Measurements from ENCODE around the gene ZMIZ2. TPM values are rescaled to one million over a fixed set of nuclear protein-coding genes. Genes with fewer than 3 reads are reported as not detected.

The ZMIZ2 gene
- total RNA-seq, 1 experiment from 2014 or later = 91.3 TPM

GRCh38 chr7:44705434-44705833, 43.2 kb upstream of the ZMIZ2 start:
- CTCF ChIA-PET = no interaction called here
- H3K36me3 ChIP-seq (ENCODE audit: control insufficient read depth in 1 of 2, insufficient read depth in 2 of 2, low read length in 2 of 2) = peaks cover 3 to 9% of the 10 kb centered on the region in 2 experiments; a peak in 3 of 4 replicates
- intact Hi-C loops (cut with micrococcal nuclease) = no loop called here
- no peaks in the 10 kb centered on the region for H3K79me2 ChIP-seq (ENCODE audit: insufficient read depth, low read length)
- H3K9me3 ChIP-seq (ENCODE audit: control insufficient read depth in 1 of 2, insufficient read depth in 1 of 2, low read depth in 1 of 2, low read length in 2 of 2) = no peaks in the 10 kb centered on the region
- H3K4me3 ChIP-seq (replicated peaks in 1 of 2; ENCODE audit: low read depth in 1 of 2, low read length in 2 of 2) = no peak overlapping the region
- no peaks in the 10 kb centered on the region for H4K20me1 ChIP-seq (ENCODE audit: insufficient read depth)
- RAD21 ChIA-PET (ENCODE audit: low non-redundant PET in 1 of 2, low total read pairs in 2 of 2, uncharacterized antibody in 2 of 2, unreplicated experiment in 2 of 2) = no interaction called here
- H3K4me2 ChIP-seq (ENCODE audit: low read length) = no peak overlapping the region
- no peak overlapping the region for H2AFZ ChIP-seq (ENCODE audit: low read depth, low read length, poor library complexity, severe bottlenecking)
- no peaks in the 10 kb centered on the region for H3K27me3 ChIP-seq (ENCODE audit: insufficient read depth, low read length)
- no peak overlapping the region for H3K27ac ChIP-seq (ENCODE audit: low read depth, low read length)
- H3K9me2 ChIP-seq (ENCODE audit: insufficient read depth) = no peaks in the 10 kb centered on the region
- peaks cover 0 to 6% of the 10 kb centered on the region in 2 experiments; a peak in 2 of 4 replicates for H3K4me1 ChIP-seq (ENCODE audit: control insufficient read depth in 1 of 2, insufficient read depth in 2 of 2, low read length in 2 of 2)
- BruUV-seq (replicated peaks) = no TSS peak
- ATAC-seq (no peak), DNase-seq (ENCODE audit: low read depth, low spot score) (no peak)
- no peak overlapping the region for H3K9ac ChIP-seq (ENCODE audit: low read length)
- TF ChIP-seq ZNF274 (IDR thresholded peaks at IDR 0.05; ENCODE audit: low read depth, low read length) (no peak), SP1 (IDR thresholded peaks at IDR 0.05; ENCODE audit: low read depth) (no peak), EZH2phosphoT487 (IDR thresholded peaks at IDR 0.05; ENCODE audit: borderline replicate concordance) (no peak), EZH2 (IDR thresholded peaks at IDR 0.05) (no peak), EGR1 (IDR thresholded peaks at IDR 0.05; ENCODE audit: low read depth) (no peak), SIN3A (IDR thresholded peaks at IDR 0.05; ENCODE audit: low read depth) (no peak), CTCF (IDR thresholded peaks at IDR 0.05 in 2 of 3, conservative IDR thresholded peaks at IDR 0.05 in 1 of 3; ENCODE audit: borderline replicate concordance in 1 of 3, insufficient read depth in 1 of 3, low read depth in 2 of 3, low read length in 2 of 3) (no peak), JUND (IDR thresholded peaks at IDR 0.05) (no peak), ZFX (IDR thresholded peaks at IDR 0.05) (no peak), FOSL1 (IDR thresholded peaks at IDR 0.05; ENCODE audit: low read depth) (no peak), POLR2AphosphoS5 (IDR thresholded peaks at IDR 0.05; ENCODE audit: low read depth, low read length) (no peak), TCF7L2 (IDR thresholded peaks at IDR 0.05; ENCODE audit: borderline replicate concordance, extremely low read depth, insufficient read depth, insufficient read length) (no peak), CEBPB (IDR thresholded peaks at IDR 0.05; ENCODE audit: low read depth) (no peak), POLR2A (IDR thresholded peaks at IDR 0.05; ENCODE audit: borderline replicate concordance, extremely low read depth, insufficient read depth, insufficient read length) (no peak), ELF1 (IDR thresholded peaks at IDR 0.05; ENCODE audit: borderline replicate concordance, low read depth) (no peak), ATF3 (IDR thresholded peaks at IDR 0.05) (no peak), SRF (IDR thresholded peaks at IDR 0.05; ENCODE audit: low read depth) (no peak)
- POLR2A ChIA-PET = no interaction called here

All from HCT116 (cell line).